Epidermal melanocyte (primary cell): Measurements from ENCODE around the gene CASP14.
A peak's percentile ranks its signal among the peaks of the same experiment; 100 is the strongest.
"Not testable (repeated sequence)": the region's sequence is repeated elsewhere in the genome, so short reads cannot be mapped to it uniquely, and the experiment has no call there.

ENCODE experiments used
- DNase-seq: peaks from one replicate; pipeline ENCODE4 v3.0.0; 2011; ENCODE audit warnings: low spot score; ENCODE audit not compliant: insufficient read length

The CASP14 gene

GRCh38 chr19:15070386-15070785 is 21.1 kb downstream of the CASP14 start:
- DNase-seq = not testable (repeated sequence)

GRCh38 chr19:15072930-15073647 is 23.8 kb downstream of the CASP14 start:
- no peak for DNase-seq

- no peak for DNase-seq
Measured at GRCh38 chr19:15074371-15074770, 25.1 kb downstream of the CASP14 start.

DNA sequence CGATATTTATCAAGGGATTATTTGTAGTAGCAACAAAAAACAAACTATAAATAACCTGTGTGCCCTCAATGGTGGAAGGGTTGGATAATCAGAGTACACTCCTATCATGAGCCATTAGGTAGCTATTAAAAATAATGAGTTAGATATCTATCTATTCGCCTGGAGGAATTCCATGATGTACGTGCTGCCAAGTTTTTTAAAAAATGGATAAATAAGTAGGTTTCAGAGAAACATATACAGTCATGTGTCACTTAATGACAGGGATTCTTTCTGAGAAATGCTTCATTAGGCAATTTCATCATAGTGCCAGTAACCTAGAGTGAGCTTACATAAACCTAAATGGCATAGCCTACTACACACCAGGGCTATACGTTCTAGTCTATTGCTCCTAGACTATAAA is 26.5 kb downstream of the CASP14 start:
- no peak for DNase-seq

DNA sequence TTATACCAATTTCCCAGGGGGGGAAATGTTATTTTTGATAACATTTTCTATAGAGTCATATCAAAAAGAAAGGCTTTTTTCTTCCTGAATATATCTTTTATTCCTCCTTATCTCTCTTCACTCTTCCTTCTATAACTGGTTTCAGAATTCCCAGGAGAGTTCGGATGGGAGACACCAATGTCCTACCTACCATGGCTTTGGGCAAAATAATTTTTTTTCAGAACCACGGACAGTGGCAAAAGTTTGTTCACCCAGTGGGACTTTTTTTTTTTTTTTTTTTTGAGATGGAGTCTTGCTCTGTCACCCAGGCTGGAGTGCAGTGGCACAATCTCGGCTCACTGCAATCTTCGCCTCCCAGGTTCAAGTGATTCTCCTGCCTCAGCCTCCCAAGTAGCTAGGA is 30.7 kb downstream of the CASP14 start:
- not testable (repeated sequence) for DNase-seq

- no peak for DNase-seq
Measured at GRCh38 chr19:15081911-15082310, 32.6 kb downstream of the CASP14 start, which contains the start of gene OR1I1. TSS of gene OR1I1 (plus strand) at chr19:15082211. CDS start at chr19:15087066, 4,855 bp downstream.

GRCh38 chr19:15087182-15087581 is 37.9 kb downstream of the CASP14 start:
- no peak for DNase-seq

DNA sequence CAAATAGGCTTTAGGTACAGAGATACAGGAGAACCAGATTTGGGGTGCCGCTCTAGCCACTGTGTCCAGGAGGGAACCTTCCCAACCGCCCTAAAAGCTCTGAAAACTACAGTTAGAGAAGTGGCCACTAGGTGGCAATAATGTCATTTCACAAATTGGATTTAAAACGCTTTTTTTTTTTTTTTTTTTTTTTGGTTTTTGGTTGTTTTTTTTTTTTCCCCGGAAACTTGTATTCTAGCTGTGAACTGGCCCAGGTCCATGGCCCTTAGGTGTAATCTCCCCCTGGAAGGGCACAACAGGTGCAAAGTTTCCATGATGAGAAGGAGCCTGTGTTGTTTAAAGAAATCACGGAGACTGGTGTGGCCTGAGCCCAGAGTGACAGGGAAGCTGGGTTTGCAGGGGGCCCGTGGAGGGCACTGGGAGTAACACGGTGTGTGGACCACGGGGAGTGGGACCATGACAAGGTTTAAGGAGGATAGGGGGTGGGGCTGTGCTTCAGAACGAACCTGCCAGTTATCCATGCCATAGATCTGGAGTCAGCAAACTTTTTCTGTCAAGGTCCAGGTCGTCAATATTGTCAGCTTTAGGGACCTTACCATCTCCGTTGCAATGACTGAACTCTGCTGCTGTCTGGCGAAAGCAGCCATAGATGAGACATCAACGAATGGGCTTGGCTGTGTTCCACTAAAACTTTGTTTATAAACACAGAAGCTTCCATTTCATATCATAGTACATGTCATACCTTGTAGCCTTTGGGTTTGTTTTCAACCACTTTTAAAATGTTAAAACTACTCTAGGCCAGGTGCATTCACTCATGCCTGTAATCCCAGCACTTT is 42.9 kb downstream of the CASP14 start:
- no peak for DNase-seq

- no peak for DNase-seq
Measured at GRCh38 chr19:15093001-15093400, 43.7 kb downstream of the CASP14 start.

- DNase-seq = no peak
Measured at GRCh38 chr19:15096223-15096622, 46.9 kb downstream of the CASP14 start.

DNA sequence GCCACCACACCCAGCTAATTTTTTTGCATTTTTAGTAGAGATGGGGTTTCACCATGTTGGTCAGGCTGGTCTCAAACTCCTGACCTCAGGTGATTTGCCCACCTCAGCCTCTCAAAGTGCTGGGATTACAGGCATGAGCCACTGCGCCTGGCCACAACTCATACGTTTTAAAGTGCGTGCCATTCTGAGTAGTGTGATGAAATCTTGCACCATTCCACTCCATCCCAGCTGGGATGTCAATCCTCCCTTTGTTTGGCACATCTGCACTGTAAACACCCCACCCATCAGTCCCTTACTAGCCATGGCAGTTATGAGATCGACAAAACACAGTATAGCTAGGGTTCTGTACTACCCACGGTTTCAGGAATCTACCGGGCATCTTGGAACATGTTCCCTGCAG is 48.7 kb downstream of the CASP14 start:
- DNase-seq = peak; percentile 3

DNA sequence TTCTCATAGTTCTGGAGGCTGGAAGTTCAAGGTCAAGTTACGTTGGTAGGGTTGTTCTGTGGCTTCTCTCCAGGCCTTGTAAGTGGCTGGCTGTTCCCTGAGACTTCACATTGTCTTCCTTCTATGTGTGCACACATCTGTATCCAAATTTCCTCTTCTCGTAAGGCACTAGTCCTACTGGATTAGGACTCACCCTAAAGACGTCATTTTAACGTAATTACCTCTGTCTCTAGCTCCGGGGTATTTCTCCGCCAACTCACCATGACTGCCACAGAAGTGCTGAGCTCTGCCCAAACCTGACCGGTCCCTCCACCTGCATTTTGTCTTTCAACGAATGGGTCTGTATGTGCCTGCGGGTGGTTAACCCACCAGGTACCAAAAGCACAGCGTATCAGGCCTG is 49.2 kb downstream of the CASP14 start:
- DNase-seq = no peak

DNA sequence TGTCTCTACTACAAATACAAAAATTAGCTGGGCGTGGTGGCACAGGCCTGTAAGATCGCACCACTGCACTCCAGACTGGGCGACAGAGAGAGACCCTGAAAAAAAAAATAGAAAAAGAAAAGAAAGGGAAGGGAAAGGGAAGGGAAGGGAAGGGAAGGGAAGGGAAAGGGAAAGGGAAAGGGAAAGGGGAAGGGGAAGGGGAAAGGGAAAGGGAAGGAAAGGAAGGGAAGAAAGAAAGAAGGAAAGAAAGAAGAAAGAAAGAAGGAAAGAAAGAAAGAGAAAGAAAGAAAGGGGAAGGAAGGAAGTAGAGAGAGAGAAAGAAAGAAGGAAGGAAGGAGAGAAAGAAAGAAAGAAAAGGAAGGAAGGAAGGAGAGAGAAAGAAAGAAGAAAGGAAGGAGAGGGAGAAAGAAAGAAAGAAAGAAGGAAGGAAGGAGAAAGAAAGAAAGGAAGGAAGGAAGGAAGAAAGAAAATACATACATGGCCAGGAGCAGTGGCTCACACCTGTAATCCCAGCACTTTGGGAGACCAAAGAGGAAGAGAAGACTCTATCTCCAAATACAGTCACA is 49.8 kb downstream of the CASP14 start:
- DNase-seq = no peak

GRCh38 chr19:15101479-15102082 is 52.3 kb downstream of the CASP14 start:
- peak; percentile 22 for DNase-seq

DNA sequence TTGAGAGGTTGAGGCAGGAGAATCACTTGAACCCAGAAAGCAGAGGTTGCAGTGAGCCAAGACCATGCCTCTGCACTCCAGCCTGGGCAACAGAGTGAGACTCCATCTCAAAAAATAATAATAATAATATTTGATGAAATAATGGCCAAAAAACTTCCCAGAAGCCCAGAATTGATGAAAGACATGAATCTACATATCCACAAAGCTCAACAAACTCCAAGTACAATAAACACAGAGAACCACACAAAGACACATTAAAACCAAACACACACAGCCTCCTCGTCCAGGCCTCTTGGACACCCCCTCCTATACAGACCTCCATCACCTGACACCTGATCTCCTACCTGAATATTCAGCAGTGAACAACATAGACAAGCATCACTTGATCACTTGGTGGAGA is 54.7 kb downstream of the CASP14 start:
- DNase-seq = peak; percentile 7

- DNase-seq = peak; percentile 5
Measured at GRCh38 chr19:15104411-15104810, 55.1 kb downstream of the CASP14 start.

- DNase-seq = no peak
Measured at GRCh38 chr19:15105044-15105443, 55.8 kb downstream of the CASP14 start.

GRCh38 chr19:15107061-15108010 is 58.1 kb downstream of the CASP14 start, which contains the start of gene SYDE1:
TSS of gene SYDE1 (plus strand) at chr19:15107401. CDS start at chr19:15107434, 33 bp downstream.
- peak; percentile 85 for DNase-seq
